ENCODE measurements around the gene COPS7B. TPM values are rescaled to one million over a fixed set of nuclear protein-coding genes. Genes with fewer than 3 reads are reported as not detected.

Gene COPS7B
- total and polyA plus RNA-seq, 10 of the 15 experiments (the other 5 are each of a cell fraction or from before 2014, with no cell fraction given), result 6.3 to 58.8 (median 40.4) TPM

GRCh38 chr2:231786917-231787292 is 660 bp downstream of the COPS7B start (continued):
- TF ChIP-seq HSF1 (IDR thresholded peaks at IDR 0.05; ENCODE audit: low read depth, low read length) (no peak), USF2 (IDR thresholded peaks at IDR 0.05; ENCODE audit: borderline replicate concordance, low read depth, low read length) (no peak), ZNF622 (IDR thresholded peaks at IDR 0.05) (no peak), ZBTB11 (CRISPR knock-in tag; IDR thresholded peaks at IDR 0.05) (no peak), NFYB (IDR thresholded peaks at IDR 0.05; ENCODE audit: insufficient read depth, low read depth, low read length) (no peak)

GRCh38 chr2:231791107-231791506 is 4.9 kb downstream of the COPS7B start:
- DNase-seq (ENCODE audit: low read depth, low spot score) (no peak), ATAC-seq (no peak), FAIRE-seq (no peak)
- BruUV-seq (replicated peaks), result no TSS peak
- ChIA-PET CTCF (no interaction called here), RAD21 (ENCODE audit: unreplicated experiment) (no interaction called here), POLR2A (interaction anchor here (0.5 kb wide), 1 partner anchor 16 kb away, joined by 3 read pairs; no protein-coding TSS in a partner anchor), SMC1A (ENCODE audit: uncharacterized antibody, unreplicated experiment) (no interaction called here)
- WGBS (ENCODE audit: insufficient coverage, insufficient replicate concordance, low lambda C conversion rate, missing lambda C conversion rate), result 95% methylated on average over 3 of the region's 3 CpGs
- no peak overlapping the region for H3K4me2 ChIP-seq (ENCODE audit: control insufficient read depth, insufficient read depth)
- no peaks in the 10 kb centered on the region for H4K20me1 ChIP-seq (ENCODE audit: control insufficient read depth, insufficient read depth)
- no peaks in the 10 kb centered on the region for H3K27me3 ChIP-seq (replicated peaks in 1 of 2; ENCODE audit: control insufficient read depth in 2 of 2, insufficient read depth in 2 of 2, low read length in 1 of 2)
- H3K36me3 ChIP-seq (ENCODE audit: control insufficient read depth in 2 of 2, insufficient read depth in 2 of 2, low read length in 1 of 2), result peaks cover 7 to 19% of the 10 kb centered on the region in 2 experiments
- intact Hi-C loops (cut with micrococcal nuclease; ENCODE audit: unreplicated experiment) (no loop called here), in situ Hi-C loops (cut with MboI) (no loop called here)
- H3K27ac ChIP-seq (ENCODE audit: control insufficient read depth, insufficient read depth), result no peak overlapping the region
- peaks cover 19% of the 10 kb centered on the region for H3K79me2 ChIP-seq (ENCODE audit: control insufficient read depth, insufficient read depth, low read length)
- H3K9me3 ChIP-seq (replicated peaks; ENCODE audit: control insufficient read depth, insufficient read depth, low read length), result no peaks in the 10 kb centered on the region
- H3K4me1 ChIP-seq (ENCODE audit: control insufficient read depth, insufficient read depth, low read length), result peaks cover 3% of the 10 kb centered on the region
- no peak overlapping the region for H2AFZ ChIP-seq (ENCODE audit: control insufficient read depth, low read depth, low read length)
- H3K4me3 ChIP-seq, result no peak overlapping the region
- TF ChIP-seq KLF5 (IDR thresholded peaks at IDR 0.05; ENCODE audit: partially characterized antibody) (no peak), ZNF622 (IDR thresholded peaks at IDR 0.05) (no peak), ATF2 (IDR thresholded peaks at IDR 0.05; ENCODE audit: low read length) (no peak), ZSCAN29 (IDR thresholded peaks at IDR 0.05) (no peak), NFIC (IDR thresholded peaks at IDR 0.05; ENCODE audit: low read depth, low read length) (no peak), TBL1XR1 (IDR thresholded peaks at IDR 0.05; ENCODE audit: low read depth, low read length) (no peak), BHLHE40 (IDR thresholded peaks at IDR 0.05; ENCODE audit: borderline replicate concordance in 1 of 2, low read depth in 2 of 2, low read length in 1 of 2) (no peak), BCL11A (IDR thresholded peaks at IDR 0.05; ENCODE audit: low read depth, low read length) (no peak), BRCA1 (IDR thresholded peaks at IDR 0.05; ENCODE audit: low read depth, low read length) (no peak), RBBP5 (conservative IDR thresholded peaks at IDR 0.05) (no peak), ZNF217 (IDR thresholded peaks at IDR 0.05) (no peak)
- H3K9ac ChIP-seq (ENCODE audit: control insufficient read depth, insufficient read depth, low read length), result no peak overlapping the region

All from GM12878 (cell line).